GM19468 (cell line): ENCODE data around the gene THOP1.

Experiments used
- ATAC-seq: cut with Tn5 transposase; IDR thresholded peaks from one replicate; pipeline ENCODE4 v1.9.1; 2021; ENCODE audit warnings: mild to moderate bottlenecking, moderate library complexity, moderate number of reproducible peaks; ENCODE audit not compliant: unreplicated experiment; ENCODE audit errors: extremely low read depth

The THOP1 gene

DNA sequence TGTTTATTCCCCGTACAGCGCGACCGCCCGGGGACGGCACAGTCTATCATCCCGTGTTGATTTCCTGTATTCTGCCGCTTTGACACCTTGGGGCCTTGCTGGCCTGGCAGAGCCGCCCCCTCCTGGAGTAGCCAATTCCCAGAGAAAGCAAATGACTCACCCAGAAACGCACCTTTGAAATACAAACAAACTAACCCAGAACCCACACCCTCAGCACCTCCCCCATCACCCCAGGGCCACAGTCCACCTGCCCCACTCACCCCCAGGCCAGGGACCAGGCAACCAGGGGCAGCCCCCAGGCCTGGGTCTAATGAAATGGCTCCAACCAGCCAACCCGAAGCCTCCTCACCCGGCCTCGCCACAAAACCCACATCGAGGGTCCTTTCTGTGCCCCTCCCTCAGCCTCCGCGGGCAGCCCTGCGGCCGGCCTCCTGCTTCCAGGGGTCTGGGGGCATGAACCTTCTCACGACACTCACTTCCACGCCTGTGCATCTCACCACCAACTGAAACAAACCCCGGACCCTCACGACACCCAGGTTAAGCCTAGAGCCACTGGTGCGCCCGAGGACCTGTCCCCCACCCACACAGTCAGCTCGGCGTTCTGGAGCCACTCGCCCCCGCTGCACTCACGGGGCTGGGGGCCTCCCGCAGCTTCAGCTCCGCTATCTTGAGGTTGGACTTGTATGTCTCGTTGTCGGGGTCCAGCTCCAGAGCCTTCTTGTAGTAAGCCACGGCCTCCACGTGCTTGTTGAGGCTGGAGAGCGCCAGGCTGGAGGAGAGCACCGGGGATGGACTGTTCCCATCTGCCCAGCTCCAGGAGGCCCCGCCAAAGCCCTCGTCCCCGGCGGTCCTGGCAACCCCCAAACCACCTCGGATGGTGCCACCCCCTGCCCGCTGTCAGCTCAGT is 23.2 kb upstream of the THOP1 start:
- ATAC-seq, result no peak

DNA sequence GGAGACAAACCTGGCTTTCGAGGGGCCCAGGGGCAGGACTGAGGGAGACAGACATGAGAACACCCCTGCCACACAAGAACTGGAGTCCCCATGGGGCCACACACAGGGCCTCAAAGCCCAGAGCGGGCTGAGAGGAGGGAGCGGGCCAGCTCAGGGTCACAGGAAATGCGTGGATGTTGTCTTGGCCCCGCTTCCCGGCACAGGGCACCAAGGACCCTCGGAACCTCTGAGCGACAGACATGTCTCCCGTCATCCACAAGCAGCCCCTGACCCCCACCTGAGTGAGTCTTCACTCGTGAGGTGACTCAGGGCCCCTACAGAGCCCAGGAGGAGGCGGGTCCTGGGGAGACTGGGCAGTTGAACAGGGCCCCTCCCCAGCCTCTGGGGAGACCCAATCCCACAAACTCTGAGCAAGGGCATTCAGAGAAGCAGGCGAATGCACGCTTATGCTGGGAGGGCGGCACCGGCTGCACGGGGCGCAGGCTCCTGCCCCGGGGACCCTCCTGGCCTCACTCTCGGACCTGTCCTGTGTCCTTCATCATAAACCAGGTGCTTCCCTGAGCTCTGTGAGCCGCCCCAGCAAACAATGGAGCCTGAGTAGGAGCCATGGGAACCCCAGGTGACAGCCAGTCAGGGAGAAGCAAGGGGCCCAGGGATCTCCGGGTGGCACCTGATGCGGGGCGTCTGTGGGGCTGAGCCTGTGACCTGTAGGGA is 22.4 kb upstream of the THOP1 start:
- no peak for ATAC-seq

DNA sequence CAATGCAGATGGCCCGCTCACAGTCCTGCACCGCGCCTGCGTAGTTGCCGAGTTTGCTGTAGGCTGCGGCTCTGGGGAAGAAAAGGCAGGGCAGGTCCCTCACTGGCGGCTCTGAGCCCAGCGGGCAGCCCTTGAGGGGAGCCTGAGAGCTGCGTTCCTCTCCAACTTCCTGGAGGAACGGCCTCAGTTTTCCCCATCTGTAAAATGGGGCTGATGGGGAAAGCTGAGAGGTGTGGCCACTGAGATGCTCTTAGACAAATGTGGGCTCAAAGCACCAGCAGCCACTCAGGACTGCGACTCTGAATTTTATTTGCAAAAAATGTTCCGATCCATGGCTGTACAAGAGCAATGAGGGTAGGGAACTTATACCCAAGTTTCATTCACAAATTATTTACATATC is 21.6 kb upstream of the THOP1 start:
- no peak for ATAC-seq

DNA sequence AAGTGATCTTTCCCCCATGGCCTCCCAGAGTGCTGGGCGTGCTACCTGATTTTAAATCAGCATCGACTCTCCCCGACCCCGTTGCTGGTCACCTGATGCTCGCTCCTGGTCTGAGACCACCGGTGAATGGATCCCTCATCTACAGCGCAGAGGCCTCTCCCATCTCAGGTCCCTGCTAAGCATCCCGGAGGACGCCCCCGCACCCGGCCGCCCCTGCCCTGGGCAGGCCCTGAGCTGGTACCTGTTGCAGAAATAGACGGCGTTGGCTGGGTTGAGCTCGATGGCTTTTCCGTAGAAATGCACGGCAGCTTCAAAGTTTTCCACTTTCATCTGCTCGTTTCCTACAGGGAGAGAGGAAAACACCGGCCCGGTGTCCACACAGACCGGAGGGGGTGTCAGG is 20.4 kb upstream of the THOP1 start:
- no peak for ATAC-seq

DNA sequence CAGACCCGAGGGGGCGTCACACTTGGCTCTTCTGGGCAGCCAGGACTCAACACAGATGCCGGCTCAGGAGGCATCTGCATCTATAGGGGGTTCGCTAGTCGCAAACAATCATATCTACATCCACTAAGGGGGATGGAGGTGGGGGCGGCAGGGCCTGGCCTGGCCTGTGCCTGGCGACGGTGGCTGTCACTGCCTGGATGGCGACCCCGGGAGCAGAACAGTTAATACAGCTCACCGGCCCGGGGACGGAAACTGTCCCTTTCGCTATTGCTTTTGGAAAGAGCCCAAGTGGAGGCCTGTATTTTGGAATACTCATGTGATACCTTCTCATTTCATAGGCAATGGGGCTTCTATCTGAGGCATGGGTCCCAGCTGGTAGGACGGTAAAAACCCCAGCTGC is 19.9 kb upstream of the THOP1 start:
- no peak for ATAC-seq

DNA sequence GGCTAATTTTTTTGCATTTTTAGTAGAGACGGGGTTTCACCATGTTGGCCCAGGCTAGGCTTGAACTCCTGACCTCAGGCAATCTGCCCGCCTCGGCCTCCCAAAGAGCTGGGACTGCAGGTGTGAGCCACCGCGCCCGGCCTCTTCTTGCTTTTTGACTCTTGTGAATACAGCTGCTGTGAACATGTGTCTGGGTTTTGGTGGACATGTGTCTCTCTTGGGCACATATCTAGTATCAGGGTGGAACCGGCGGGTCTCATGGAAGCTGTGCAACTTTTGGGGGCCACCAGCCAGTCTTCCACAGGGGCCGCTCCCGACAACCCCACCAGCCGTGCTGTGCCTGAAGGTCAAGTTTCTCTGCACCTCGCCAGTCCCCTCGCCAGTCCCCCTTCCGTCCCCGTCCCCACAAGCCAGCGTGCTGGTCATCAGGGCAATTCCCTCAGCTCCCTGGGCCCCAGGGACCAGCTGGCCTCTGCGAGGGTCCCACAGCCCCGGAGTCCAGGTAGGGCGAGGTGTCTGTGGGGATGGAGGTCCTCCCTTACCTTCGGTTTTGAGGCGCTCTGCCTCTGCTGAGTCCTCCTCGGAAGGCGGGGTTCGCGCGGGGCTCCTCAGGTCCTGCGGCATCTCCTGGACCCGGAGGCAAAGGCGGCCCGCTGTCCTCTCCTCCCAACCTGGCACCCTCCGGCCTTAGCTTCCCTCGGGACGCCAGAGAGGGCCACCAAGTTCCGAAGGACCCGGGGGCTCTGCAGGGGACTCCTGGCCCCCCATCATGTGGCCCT is 18.5 kb upstream of the THOP1 start:
- no peak for ATAC-seq

DNA sequence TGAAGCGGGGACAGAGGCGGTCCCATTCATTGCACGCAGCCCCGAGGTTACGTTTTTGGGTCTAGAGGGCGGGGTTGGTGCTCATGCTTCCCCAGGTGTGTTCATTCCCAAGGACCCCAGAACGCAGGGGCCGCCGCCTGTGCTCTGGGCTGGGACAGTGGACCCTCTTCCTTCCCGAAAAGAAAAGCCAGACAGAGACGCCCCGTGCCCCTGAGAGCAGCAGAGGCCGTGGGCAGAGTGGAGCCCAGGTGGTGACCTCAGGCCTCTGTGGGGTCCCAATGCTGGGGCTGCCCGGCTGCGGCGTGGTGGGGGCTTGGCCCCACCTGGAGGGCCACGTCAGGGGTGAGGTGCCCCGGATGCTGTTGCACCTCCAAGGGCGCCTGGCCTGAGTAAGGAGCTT is 17.6 kb upstream of the THOP1 start:
- ATAC-seq, result no peak

DNA sequence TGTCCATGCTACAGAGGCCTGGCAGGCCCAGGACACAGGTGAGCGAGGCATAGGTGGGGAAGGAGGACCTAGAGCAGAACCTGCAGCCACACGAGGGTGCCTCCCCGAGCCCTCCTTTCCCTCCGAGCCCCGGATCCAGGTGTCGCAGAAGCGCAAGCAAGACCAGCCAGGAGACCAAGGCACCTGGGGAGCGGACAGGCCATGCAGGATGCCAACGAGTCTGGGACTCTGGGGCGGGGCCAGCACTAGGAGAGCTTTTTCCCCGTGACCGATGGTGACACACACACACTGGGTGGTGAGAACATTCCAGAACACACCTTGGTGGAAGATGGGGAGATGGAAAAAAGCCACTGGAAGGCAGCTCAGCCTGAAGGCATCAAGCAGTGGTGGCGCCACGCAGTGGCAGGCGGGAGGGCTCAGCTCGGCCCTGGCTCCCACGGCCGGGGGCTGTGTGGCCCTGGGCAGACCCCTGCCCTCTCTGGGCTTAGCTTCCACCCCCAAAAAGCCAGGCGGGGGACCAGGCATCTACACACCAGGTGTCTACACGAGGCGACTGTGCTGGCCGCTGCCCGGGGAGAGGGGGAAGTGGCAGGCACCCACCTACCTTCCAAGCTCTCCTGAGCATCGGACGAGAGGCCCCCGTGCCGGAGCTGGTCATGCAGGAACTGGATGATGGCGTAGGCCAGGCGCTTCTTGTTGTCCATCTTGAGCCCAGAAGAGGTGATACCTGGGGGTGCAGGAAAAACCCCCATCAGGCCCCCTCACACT is 16.8 kb upstream of the THOP1 start:
- no peak for ATAC-seq

DNA sequence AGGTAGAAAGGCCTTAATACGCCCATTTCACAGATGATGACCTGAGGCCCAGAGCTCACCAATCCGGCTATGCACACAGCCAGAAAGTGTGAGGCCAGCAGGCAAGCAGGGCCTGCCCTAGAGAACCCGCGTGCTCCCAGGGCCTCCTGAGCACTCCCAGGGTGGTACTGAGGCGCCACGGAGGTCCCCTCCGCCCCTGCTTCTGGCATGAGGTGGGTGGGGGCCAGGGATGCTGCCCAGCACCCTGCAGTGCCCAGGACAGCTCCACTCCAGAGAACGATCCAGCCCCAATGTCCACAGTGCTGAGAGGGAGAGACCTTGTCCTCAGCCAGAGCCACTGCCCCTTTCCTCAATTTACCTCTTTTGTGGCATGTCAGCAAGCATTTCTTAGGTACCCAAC is 16.1 kb upstream of the THOP1 start:
- no peak for ATAC-seq

DNA sequence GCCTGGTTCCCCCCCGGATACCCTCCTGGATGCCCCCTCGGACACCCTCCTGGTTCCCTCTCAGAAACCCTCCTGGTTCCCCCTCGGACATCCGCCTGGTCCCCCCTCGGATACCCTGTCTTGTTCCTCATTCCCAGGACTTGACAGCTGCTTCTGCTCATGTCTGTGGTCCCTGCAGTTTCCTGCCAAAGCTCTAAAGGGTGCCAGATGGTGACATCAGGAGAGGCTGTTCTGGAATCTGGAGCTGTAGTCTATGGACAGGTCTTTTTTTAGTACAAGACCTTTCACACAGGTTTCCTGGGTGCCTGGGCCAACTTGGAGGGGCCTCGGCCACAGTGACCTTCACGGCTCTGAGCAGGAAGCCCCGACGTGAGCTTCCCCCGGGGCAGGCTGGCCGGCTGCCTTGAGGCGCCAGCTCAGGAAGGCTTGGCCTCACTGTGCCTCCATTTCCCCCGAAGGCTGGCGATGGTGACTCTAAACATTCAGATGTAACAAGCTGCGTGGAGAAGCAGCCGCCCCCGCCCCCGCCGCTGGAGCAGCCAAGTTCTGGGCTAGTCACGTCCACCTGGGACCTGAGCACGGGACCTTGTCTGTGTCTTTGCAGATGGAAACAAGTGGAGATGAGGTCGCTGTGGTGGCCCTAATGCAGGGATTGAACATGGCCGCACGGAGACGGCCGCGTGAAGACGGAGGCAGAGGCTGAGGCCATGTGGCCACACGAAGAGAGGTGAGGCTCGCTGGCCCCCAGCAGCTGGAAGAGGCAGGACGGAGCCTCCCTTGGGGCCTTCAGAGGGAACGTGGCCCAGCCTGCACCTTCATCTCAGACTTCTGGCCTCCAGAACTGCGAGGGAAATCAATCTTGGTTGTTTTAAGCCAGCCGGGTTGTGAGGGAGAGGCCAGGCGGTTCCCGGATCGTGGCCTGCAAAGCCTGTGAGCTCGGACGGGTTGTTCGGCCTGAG is 15.0 kb upstream of the THOP1 start:
- ATAC-seq, result no peak

DNA sequence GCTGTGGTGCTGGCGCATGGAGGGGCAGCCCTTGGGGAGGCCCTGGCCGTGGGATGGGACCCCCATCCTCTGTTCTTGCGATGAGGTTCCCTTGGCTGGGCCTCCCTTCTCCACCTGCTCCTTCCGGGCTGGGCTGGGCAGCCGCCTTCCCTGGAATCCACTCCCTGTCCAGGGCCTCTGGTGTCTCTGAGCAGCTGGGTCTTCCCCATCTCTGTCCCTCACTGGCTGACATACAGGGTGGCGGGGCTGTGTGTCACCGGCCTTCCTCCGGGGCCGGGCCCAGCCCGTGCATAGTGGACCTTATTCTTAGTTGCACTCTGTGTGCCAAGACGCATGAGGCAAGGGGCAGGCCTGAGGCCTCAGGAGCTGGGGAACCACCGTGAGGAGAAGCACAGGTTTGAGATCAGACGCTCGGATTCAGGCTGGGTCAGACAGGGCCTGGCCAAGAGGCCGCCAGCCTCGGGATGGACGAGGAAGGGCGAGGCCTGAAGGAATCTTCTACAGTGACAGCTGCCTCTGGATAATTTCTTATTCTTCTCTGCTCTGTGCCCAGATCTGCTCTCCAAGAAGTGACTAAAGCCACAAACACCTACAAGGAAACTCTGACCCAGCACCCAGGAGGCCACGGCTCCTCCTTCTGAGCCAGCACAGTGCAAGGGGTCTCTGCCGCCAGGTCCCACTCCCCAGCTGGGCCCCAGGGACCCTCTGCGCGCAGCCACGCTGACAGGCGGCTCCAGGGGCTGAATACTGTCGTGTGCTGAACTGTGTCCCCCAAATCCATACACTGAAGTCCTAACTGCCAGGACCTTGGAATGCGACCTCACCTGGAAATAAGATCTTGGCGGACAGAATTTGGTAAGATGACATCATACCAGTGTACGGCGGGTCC is 13.3 kb upstream of the THOP1 start:
- no peak for ATAC-seq

DNA sequence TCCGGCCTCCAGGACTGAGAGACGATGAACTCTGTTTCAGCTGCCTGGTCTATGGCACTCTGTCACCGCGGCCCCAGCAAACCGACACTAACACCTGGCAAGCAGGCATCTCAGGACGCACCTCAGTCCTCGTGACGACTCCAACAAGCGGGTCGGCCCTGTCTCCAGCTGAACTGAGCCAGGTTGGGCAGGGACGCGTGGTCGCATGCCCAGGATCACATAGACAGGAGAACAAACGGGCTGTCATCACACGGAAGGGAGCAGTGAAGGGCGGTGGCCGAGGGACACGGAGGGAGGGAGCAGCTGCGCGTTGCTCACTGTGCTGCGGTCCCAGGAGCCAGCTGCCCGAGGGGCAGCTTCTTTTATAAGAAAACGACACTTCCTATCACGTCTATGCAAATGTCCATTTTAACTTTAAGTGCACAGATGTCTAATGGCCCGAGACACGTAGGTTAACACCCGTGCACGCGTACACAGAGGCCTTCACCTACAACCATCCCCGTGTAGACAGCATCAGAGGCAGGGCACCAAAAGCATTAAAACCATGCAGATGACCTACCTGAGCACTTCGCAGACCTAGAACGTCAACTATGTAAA is 11.1 kb upstream of the THOP1 start:
- no peak for ATAC-seq

DNA sequence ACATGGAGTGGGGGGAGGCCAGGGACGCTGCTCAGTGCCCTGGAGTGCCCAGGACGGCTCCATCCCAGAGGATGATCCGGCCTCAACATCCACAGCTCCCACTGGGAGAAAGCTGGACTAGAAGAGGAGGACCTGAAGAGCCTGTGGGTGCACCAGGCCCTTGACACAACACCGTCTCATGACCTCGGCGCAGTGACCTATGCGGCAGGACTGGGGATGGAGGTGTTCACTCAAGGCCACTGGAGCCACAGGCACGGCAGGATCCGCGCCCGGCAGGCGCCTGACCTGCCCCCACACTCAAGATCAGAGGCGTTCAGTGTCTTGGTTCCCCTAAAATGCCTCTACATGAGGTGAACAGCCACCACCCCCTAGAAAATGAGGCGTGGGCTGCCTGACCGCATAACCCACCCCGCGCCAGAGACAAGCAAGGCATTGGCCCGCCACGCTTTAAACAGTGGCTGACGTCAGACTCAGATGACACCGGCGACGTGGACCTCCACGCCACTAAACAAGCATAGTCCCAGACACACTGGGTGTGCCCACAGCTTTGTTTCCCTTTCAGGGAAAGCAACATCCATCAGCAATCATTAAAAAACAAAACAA is 10.2 kb upstream of the THOP1 start:
- no peak for ATAC-seq

DNA sequence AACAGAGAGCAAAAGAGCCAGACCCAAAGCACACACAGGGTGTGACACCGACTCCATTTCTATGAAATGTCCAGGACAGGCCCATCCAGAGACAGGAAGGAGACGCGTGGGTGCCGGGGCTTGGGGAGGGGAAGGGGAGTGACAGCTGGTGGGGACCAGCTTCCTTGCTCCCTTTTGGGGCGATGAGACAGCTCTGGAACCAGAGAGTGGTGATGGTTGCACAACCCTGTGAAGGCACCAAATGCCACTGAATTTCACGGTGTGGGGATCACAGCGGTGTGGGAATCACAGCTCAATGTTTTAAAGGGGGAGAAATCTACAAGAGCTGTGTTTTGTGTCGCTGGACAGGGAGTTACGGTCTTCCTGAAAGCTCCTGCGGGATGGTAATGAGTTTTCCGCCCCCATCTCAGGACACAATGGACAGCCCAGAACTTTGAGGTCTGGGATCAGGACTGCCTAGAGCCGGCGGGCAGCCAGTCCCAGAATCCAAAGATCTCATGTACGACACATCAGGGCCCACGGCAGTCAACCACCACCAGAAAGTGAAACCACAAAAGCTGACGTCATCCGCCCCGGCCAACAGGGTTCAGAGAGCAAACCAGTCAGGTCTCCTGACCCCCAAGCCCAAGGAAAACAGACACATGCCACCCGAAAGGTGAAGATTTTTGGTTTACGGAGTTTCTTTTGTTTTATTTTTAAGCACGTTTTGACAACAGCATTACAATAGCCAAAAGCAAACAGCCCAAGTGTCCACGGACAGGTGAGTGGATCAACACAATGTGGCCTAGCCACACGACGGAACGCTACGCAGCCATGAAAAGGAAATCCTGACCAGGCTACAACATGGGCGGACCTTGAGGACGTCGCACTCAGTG is 9.5 kb upstream of the THOP1 start:
- no peak for ATAC-seq

DNA sequence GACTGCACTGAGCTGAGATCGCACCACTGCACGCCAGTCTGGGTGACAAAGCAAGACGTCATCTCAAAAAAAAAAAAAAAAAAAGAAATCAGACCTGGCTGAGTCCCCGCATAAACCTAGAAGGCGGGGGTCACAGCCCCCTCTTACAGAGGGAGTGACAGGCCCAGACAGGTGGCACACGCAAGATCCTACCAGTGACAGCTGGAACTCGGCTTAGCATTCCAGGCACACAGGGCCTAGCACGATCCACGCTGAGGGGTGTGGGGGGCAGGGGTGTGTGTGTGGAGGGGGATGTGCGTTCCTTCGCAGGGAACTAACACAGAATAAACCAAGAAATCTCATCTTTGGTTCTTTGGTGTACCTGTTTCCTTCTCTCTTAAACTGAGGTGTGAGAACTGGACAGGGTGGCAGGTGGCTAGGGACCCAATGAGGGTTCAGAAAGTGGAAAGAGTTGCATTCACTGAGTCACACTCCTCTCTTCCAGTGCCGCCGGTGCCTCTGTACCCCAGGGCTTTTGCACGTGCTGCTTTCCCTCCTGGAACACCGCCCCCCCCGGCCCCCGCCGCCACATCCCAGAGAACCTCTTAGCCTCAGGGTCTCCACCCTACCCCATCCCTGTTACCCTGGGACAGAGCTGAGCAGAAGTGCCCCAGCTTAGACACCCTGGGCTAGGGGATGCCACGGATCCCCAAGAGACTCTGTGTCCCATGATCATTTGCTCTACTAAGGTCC is 7.2 kb upstream of the THOP1 start:
- ATAC-seq, result no peak
